Measurements from ENCODE around the gene C22orf42. TPM values are rescaled to one million over a fixed set of nuclear protein-coding genes. Genes with fewer than 3 reads are reported as not detected.

C22orf42 gene
- total RNA-seq, result not detected

DNA sequence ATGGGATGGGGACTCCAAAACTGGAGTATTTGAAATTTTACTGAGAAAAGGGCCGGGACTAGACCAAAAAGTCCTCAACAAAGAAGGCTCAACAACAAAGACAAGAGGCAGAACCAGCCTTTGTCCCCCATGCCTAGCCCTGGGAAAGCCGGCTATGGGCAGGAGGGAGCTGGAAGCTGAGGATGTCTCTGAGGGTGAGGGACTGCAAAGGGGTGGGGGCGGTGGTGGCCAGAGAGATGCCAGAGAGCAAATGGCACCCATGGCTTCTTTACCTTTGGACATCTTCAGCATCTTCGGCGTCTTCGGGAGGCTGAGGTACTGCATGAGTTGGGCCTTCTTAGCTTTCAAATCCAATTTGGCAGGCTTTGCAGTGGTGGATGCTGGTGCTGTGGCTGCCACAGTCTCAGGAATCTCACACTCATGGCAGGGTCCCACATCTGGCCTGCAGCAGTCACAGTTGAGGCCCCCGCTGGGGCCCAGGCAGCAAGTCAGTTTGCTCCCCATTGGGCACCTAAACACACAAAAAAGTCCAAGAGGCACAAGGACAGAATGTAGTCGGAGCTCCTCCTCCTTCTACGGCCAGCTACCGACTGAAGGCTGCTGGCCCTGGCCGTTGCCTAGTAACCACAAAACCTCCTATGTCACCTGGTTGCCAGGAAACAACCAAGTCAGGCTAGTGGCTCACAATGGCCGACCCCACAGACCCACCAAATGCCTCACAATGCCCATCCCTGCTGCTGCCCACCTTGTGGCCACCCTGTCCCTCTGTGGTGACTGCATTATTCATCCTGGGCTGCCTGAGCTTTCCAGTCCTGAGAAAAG, at the start of gene C22orf42:
Gene C22orf42, minus strand, starts transcription at position 592 of the 822 bp plus-strand sequence. Its CDS starts 88 bp downstream, at position 504.

GRCh38 chr22:32204856-32205722, 46.0 kb upstream of the C22orf42 start, which contains the start of gene RFPL2:
TSS of gene RFPL2 (minus strand) at chr22:32205073. CDS start at chr22:32202451, 2,622 bp downstream.

Small RNAs within 50 kb of the gene (small RNA-seq; reads per million reads assigned to genes)
- gene AP1B1P2 (ENCODE audit: low replicate concordance) (not detected), gene RF02171 (ENCODE audit: low replicate concordance) (not detected)

Other genes with a start within 250 kb of the C22orf42 start
- 209 TPM for gene YWHAH, start 214.8 kb downstream of the C22orf42 start, total RNA-seq
- not detected for gene SLC5A1, start 116.0 kb downstream of the C22orf42 start, total RNA-seq
- gene RFPL2, start 45.8 kb upstream of the C22orf42 start, total RNA-seq, result not detected
- gene SLC5A4, start 96.0 kb upstream of the C22orf42 start, total RNA-seq, result 0.31 TPM
- not detected for gene RFPL3, start 198.6 kb upstream of the C22orf42 start, total RNA-seq